GM21529 (cell line): ENCODE measurements around the gene GEMIN5.
"Not testable (repeated sequence)": the region's sequence is repeated elsewhere in the genome, so short reads cannot be mapped to it uniquely, and the experiment has no call there.

Experiments
- ATAC-seq: cut with Tn5 transposase; IDR thresholded peaks from one replicate; pipeline ENCODE4 v1.9.1; 2021; ENCODE audit not compliant: unreplicated experiment

The GEMIN5 gene

GRCh38 chr5:154937718-154938466 lies at the start of gene GEMIN5:
Gene GEMIN5, minus strand, starts transcription at chr5:154938211. Its CDS starts 78 bp downstream, at chr5:154938133.
- ATAC-seq, result peak; percentile 83

GRCh38 chr5:154986151-154986550 lies 48.1 kb upstream of the GEMIN5 start:
- ATAC-seq, result no peak

GRCh38 chr5:154984946-154985516 lies 47.0 kb upstream of the GEMIN5 start:
- no peak for ATAC-seq

DNA sequence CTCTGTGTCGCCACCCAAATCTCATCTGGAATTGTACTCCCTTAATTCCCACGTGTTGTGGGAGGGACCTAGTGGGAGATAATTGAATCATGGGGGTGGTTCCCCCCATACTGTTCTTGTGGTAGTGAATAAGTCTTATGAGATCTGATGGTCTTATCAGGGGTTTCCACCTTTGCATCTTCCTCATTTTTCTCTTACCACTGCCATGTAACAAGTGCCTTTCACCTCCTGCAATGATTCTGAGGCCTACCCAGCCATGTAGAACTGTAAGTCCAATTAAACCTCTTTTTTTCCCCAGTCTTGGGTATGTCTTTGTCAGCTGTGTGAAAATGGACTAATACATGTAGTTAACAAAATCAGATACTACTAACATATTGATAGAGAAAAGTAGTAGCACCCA lies 40.3 kb upstream of the GEMIN5 start:
- not testable (repeated sequence) for ATAC-seq

- ATAC-seq, result peak; percentile 49
Observed at GRCh38 chr5:154977409-154977808, 39.4 kb upstream of the GEMIN5 start.

GRCh38 chr5:154976082-154976481 lies 38.1 kb upstream of the GEMIN5 start:
- ATAC-seq, result not testable (repeated sequence)

DNA sequence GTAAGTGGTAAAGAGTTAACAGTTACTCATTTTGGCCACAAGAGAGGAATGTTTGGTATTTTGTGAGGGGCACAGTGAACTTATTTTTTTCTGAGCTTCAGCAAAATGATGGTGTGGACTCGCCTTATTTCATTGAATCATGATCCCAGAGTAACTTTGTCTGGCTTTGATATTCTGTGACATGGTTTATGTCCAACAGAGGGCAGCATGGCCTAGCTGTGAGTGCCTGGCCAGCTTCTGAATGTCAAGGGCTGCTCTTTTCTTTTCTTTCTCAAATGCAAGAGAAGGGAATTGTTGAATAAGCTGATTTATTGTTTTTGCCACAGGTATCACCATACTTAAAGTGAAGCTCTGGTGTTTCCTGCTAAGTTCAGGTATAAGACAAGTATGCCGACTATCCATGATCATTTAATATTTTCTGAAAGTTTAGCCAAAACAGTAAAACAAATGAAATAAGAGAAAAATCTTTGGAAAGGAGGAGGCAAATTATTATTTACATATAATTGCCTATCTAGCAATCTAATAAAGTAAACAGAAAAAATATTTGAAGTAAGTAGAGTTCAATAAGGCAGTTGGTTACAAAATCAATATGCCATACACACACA lies 34.6 kb upstream of the GEMIN5 start:
- no peak for ATAC-seq

- no peak for ATAC-seq
Observed at GRCh38 chr5:154971501-154971900, 33.5 kb upstream of the GEMIN5 start.

DNA sequence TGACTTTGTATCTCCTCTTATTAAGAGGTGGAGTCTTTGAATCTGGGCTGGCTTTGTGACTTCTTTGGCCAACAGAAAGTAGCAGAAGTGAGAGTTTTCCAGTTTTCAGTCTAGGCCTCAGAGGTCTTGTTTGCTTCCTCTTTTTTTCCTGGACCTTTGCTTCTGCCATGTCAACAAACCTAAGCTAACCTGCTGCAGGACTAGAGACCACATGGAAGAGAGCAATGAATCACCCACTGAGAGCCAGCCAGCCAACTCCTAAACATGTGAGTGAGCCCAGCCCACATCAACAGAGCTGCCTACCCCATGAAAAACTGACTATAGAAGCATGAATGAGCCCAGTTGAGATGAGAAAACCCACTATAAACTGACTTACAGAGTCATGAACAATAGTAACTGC lies 32.7 kb upstream of the GEMIN5 start:
- ATAC-seq, result no peak

DNA sequence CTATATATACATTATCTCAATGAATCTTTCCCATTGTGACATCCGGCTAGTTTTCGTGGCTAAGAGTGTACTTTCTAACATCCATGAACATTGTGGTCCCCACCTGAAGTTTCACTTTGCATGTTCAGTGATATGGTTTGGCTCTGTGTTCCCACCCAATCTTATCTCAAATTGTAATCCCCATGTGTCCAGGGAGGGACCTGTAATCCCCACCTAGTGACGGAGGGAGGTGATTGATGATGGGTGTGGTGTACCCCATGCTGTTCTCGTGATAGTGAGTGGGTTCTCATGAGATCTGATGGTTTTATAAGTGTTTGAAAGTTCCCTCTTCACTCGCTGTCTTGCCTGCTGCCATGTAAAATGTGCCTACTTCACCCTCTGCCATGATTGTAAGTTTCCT lies 30.9 kb upstream of the GEMIN5 start:
- no peak for ATAC-seq

DNA sequence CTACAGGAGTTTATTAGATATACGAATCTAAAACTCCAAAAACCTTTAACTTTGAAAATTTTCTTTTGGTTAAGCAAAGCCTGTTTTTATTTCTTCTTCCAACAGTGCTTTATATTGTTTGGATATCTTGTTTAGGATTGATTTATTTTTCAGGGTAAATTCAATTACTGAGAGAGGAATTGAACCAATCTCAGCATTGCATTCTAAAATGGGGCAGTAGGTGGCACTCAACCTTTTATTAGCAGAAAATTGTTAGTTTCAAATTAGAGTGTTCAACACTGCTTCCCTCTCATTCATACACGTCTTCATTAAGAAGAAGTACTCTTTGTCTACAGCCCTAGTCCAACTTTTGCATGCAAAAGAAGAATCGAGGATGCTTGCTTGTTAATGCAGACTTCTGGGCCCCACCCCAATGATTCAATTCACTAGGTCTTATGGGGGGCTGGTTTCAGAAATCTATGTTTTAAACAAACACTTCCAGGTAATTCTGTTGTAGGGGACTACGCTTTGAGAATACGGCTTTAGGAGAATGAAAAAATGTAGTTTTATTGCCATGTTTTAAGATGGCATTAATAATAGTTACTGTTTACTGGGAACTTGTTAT lies 29.5 kb upstream of the GEMIN5 start:
- ATAC-seq, result no peak

DNA sequence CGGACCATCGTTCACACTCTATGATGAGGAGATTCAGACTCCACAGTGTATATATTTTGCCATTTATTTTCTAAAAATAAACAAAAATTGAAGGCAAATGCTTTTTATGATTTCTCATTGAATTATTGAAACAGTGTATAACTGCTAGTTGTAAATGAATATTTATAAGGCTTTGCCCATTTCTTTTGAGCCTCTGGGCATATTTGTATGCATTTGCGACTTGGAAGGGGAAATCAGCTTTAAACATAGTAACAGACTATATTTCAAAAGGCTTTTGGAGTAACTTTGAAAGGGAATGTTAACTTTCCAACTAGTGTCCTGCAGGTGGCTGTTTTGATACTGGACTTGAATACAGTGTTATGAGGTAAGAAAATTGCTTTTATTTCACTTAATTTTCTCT lies 28.9 kb upstream of the GEMIN5 start:
- ATAC-seq, result no peak

DNA sequence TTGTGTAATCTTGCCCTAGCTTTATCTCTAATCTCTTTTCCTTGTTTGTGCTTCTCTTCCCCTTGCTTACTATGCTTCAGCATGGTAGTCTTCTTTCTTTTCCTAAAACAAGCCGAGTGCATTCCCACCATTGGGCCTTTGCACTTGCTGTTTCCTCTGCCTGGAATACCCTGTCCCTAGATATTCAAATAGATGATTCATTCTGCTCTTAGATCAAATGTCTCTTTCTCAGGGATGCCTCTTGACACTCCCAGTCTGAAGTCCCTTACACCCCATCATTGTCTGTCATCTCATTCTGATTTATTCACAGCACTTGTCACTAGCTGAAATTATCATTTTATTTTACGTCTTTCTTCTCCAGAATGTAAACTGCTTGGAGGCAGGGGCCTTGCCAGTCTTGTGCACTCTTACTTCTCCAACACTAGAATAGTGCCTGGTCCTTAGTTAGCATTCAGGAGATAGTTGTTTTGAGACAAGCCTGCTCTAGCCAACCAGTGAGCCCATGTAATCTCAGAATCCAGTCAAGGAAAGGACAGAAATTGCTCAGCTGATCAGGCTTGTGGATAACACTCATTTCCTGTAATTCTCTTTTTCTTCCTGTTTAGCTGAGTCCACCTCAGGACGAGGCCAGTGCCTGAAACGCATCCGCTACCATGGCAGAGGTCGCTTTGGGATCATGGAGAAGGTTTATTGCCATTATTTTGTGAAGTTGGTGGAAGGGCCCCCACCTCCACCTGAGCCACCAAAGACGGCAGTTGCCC lies 28.2 kb upstream of the GEMIN5 start:
- ATAC-seq, result no peak

GRCh38 chr5:154962494-154962893 lies 24.5 kb upstream of the GEMIN5 start:
- peak; percentile 96 for ATAC-seq

DNA sequence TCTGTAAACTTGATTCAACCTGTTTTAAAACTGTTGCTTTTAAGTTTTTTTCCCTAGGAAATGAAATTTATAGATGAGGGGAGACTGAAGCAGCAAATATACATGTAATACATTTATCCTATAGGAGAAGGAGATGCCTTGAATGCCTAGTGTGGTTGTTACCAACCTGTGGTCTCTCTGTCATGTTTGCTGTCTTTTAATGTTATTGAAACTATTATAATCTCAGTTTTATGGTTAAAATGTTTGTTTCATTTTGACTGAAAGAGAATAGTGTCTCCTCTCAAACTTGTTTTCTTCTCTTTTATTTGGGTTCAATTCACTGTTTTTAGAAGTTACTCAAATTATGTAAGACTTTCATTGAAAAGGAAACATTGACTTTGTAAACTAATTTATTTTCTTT lies 18.7 kb upstream of the GEMIN5 start:
- no peak for ATAC-seq

GRCh38 chr5:154949781-154950180 lies 11.8 kb upstream of the GEMIN5 start:
- ATAC-seq, result no peak

DNA sequence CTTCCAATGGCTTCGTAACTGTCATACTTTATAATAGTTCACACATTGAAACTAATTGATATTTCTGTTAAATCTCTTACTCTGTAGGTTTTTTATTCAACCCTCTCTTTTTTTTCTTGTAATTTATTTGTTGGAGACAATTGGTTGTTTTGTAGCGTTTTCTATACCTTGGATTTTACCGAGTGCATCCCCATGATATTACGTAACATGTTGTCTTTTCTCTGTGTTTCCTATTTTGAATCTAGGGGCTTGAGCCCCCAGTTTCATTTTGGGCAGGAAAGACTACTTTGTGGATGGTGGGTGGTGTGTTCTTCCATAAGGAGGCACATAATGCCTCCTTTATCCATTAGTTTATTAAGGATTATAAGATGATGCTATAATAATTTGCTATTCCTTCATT lies 10.3 kb upstream of the GEMIN5 start:
- no peak for ATAC-seq

- ATAC-seq, result no peak
Observed at GRCh38 chr5:154947778-154948177, 9.8 kb upstream of the GEMIN5 start.

DNA sequence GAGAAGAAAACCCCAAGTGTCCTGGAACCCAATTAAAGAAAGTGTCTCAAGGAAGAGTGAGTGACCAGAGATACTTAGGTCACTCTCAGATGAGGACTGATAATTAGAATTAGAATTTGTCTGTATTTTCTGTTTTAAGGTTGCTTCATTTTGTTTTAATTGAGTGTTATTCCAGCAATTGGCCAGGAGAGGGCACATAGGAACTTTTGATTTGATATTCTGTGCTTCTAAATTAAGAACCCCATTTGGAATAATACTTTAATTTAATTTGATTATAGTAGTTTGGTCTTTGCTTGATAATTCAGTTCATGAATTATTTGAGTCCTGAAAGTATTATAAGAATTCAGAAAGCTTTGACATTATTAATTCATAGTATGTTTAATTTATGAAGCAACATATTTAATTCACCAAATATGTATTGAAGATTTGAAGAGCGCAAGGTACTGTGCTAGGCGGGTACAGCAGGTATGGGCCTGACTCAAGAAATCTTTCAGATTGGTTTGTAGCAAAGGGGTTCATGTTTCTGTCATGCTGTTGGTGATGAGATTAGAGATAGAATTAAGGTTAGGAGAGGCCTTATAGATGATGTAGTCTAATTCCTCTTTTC lies 7.8 kb upstream of the GEMIN5 start:
- ATAC-seq, result no peak

DNA sequence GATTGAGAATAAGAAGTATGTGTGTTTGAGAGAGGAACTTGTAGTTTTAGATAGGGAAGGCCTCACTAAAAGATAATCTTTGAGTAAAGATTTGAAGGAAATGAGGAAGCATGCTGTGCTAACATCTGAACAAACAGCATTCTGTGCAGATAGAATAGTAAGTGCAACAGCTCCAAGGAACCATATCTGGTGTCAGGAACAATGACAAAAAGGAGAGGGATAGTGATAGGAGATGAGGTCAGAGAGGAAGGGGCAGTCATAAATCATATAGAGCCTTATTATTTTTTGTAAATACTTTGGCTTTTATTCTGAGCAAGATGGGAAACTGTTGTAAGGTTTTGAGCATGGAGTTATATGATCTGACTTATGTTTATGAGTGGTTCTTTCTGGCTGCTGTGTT lies 6.7 kb upstream of the GEMIN5 start:
- ATAC-seq, result no peak

DNA sequence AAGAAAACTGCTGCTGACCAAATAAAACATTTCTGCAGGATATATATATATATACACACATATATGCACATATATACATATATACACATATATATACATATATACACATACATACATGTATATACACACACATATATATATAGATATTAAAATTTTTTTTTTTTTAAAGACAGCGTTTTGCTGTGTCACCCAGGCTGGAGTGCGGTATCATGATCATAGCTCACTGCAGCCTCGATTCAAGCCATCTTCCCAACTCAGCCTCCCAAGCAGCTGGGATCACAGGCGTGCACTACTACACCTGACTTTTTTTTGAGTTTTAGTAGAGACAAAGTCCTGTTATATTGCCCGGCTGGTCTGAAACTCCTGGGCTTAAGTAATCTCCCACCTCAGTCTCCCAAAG lies 5.5 kb upstream of the GEMIN5 start:
- ATAC-seq, result no peak
